ENCODE results near the gene KANTR.

The KANTR gene, protein sequence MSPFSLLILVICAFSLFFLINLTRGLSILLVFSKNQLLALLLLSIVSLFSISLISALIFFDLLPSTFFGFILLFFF

DNA sequence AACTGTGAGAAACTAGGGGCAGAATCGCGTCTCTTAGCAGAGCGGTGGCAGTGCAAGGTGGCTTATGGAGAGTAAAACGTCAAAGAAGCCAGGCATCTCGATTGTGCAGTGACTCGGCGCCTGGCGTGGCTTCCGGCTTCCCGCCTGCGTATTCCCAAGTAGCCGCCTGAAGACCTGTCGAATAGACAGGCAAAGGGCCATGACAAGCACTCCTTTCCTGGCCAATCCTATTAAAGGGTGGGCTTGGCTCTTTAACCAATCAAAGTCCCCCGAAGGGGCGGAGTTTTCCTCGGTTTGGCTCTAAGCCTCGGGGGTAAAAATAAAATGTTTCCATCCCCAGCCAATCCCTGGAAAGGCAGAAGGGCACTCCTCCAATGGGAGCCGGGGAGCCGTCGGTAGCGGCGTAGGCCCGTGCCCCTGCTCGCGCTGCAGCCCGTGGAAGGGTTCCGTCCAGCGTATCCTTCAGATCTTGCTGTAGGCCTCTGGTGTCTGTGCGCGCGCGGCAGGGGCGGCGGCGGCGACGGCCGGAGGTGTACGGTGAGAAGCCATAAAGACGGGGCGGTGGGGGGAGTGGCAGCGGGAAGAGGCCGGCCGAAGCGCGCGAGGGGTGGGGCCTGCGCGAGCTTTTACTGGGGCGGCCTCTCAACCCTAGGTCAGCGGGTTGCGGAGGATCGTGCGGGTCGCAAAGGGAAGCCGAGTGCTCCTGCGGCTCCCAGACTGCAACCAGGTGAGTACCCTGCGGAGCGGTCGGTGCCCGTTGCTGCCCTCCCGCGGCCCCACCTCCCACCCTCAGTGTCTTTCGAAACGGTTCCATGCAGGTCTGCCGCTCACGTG lies at the start of gene KANTR:
Gene KANTR, plus strand, starts transcription at position 395 of the 834 bp plus-strand sequence. CDS start 30,131 bp downstream, outside the sequence.
- Histone ChIP-seq H3K4me3 (ENCODE audit: low read length) (peak within 1 kb of the TSS; percentile 95), H3K27ac (ENCODE audit: low read length) (peak within 1 kb of the TSS; percentile 69), H3K79me2 (ENCODE audit: low read length) (peaks cover 4% of the 10 kb centered on the region), H3K4me2 (ENCODE audit: low read length) (peak within 1 kb of the TSS; percentile 96), H3K36me3 (replicated peaks; ENCODE audit: low read depth, low read length) (no peaks in the 10 kb centered on the region), H4K20me1 (ENCODE audit: insufficient read depth, low read length) (no peaks in the 10 kb centered on the region), H2AFZ (ENCODE audit: low read depth, low read length) (peak within 1 kb of the TSS; percentile 88), H3K27me3 (ENCODE audit: low read depth, low read length) (no peaks in the 10 kb centered on the region), H3K9me3 (ENCODE audit: insufficient read depth, low read length) (no peaks in the 10 kb centered on the region), H3K4me1 (ENCODE audit: low read length) (peaks cover 5% of the 10 kb centered on the region; the same call in 1 of the 2 replicates), H3K9ac (ENCODE audit: low read length) (peak within 1 kb of the TSS; percentile 70)
- no peak for TF ChIP-seq EZH2phosphoT487 (IDR thresholded peaks at IDR 0.05; ENCODE audit: low read depth)
- TF ChIP-seq, protein P1, sequence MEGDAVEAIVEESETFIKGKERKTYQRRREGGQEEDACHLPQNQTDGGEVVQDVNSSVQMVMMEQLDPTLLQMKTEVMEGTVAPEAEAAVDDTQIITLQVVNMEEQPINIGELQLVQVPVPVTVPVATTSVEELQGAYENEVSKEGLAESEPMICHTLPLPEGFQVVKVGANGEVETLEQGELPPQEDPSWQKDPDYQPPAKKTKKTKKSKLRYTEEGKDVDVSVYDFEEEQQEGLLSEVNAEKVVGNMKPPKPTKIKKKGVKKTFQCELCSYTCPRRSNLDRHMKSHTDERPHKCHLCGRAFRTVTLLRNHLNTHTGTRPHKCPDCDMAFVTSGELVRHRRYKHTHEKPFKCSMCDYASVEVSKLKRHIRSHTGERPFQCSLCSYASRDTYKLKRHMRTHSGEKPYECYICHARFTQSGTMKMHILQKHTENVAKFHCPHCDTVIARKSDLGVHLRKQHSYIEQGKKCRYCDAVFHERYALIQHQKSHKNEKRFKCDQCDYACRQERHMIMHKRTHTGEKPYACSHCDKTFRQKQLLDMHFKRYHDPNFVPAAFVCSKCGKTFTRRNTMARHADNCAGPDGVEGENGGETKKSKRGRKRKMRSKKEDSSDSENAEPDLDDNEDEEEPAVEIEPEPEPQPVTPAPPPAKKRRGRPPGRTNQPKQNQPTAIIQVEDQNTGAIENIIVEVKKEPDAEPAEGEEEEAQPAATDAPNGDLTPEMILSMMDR (IDR thresholded peaks at IDR 0.05; ENCODE audit: low read depth, low read length), result no peak

GRCh38 chrX:53044995-53045394 lies 48.9 kb upstream of the KANTR start:
- no peak overlapping the region for H3K4me2 ChIP-seq (ENCODE audit: low read length)
- H3K27ac ChIP-seq (ENCODE audit: low read length), result no peak overlapping the region
- H2AFZ ChIP-seq (ENCODE audit: low read depth, low read length), result no peak overlapping the region
- 0 out of 2 replicates have a peak, but pooled peaks cover 2% of the 10 kb centered on the region for H3K27me3 ChIP-seq (ENCODE audit: low read depth, low read length)
- H3K9me3 ChIP-seq (ENCODE audit: insufficient read depth, low read length), result no peaks in the 10 kb centered on the region
- no peaks in the 10 kb centered on the region for H3K4me1 ChIP-seq (ENCODE audit: low read length)
- H3K36me3 ChIP-seq (replicated peaks; ENCODE audit: low read depth, low read length), result no peaks in the 10 kb centered on the region
- H3K79me2 ChIP-seq (ENCODE audit: low read length), result no peaks in the 10 kb centered on the region
- TF ChIP-seq, protein P1 (IDR thresholded peaks at IDR 0.05; ENCODE audit: low read depth, low read length), result no peak
- TF ChIP-seq EZH2phosphoT487 (IDR thresholded peaks at IDR 0.05; ENCODE audit: low read depth), result no peak
- H4K20me1 ChIP-seq (ENCODE audit: insufficient read depth, low read length), result no peaks in the 10 kb centered on the region
- no peak overlapping the region for H3K4me3 ChIP-seq (ENCODE audit: low read length)
- H3K9ac ChIP-seq (ENCODE audit: low read length), result no peak overlapping the region

- Histone ChIP-seq H4K20me1 (ENCODE audit: insufficient read depth, low read length) (no peaks in the 10 kb centered on the region), H3K27me3 (ENCODE audit: low read depth, low read length) (no peaks in the 10 kb centered on the region), H3K4me1 (ENCODE audit: low read length) (no peaks in the 10 kb centered on the region), H3K9me3 (ENCODE audit: insufficient read depth, low read length) (no peaks in the 10 kb centered on the region), H3K27ac (ENCODE audit: low read length) (no peak overlapping the region), H3K9ac (ENCODE audit: low read length) (no peak overlapping the region), H3K4me2 (ENCODE audit: low read length) (no peak overlapping the region), H3K79me2 (ENCODE audit: low read length) (no peaks in the 10 kb centered on the region), H2AFZ (ENCODE audit: low read depth, low read length) (no peak overlapping the region), H3K36me3 (replicated peaks; ENCODE audit: low read depth, low read length) (no peaks in the 10 kb centered on the region), H3K4me3 (ENCODE audit: low read length) (no peak overlapping the region)
- no peak for TF ChIP-seq EZH2phosphoT487 (IDR thresholded peaks at IDR 0.05; ENCODE audit: low read depth)
- TF ChIP-seq, protein P1 (IDR thresholded peaks at IDR 0.05; ENCODE audit: low read depth, low read length), result no peak
These were observed 46.7 kb upstream of the KANTR start for GRCh38 chrX:53047228-53047627.

Data from OCI-LY3 (cell line).